H9 (cell line): ENCODE data around the gene SH2D3C. TPM values are rescaled to one million over a fixed set of nuclear protein-coding genes. Genes with fewer than 3 reads are reported as not detected.

ENCODE experiments used
- DNase-seq: peaks from one replicate; pipeline ENCODE4 v3.0.0-alpha.2; 2017
- H2AFZ ChIP-seq: one replicate; pipeline ENCODE4 v1.6.1; 2013; ENCODE audit warnings: mild to moderate bottlenecking, low read length, control low read depth, moderate library complexity
- H2AK5ac ChIP-seq: 2 replicates; pipeline ENCODE4 v1.6.1; 2013; ENCODE audit warnings: low read length, control low read depth, mixed read lengths; ENCODE audit not compliant: insufficient read length
- H2BK120ac ChIP-seq: one replicate; pipeline ENCODE4 v1.6.1; 2013; ENCODE audit warnings: low read depth, mild to moderate bottlenecking, low read length, control low read depth, inconsistent platforms; ENCODE audit not compliant: poor library complexity, severe bottlenecking
- H2BK12ac ChIP-seq: 2 replicates; pipeline ENCODE4 v1.6.1; 2013; ENCODE audit warnings: low read length, control low read depth, mixed read lengths, low read depth; ENCODE audit not compliant: insufficient read length
- H2BK15ac ChIP-seq: 2 replicates; pipeline ENCODE4 v1.6.1; 2013; ENCODE audit warnings: low read depth, low read length, control low read depth
- H2BK20ac ChIP-seq: one replicate; pipeline ENCODE4 v1.6.1; 2013; ENCODE audit warnings: low read depth, mild to moderate bottlenecking, low read length, control low read depth, inconsistent platforms; ENCODE audit not compliant: poor library complexity, severe bottlenecking
- H2BK5ac ChIP-seq: 2 replicates; pipeline ENCODE4 v1.6.1; 2013; ENCODE audit warnings: low read length, control low read depth, mixed read lengths; ENCODE audit not compliant: insufficient read length
- H3K14ac ChIP-seq: 2 replicates; pipeline ENCODE4 v1.6.1; 2013; ENCODE audit warnings: low read length, control low read depth; ENCODE audit not compliant: insufficient read depth
- H3K18ac ChIP-seq: 2 replicates; pipeline ENCODE4 v1.6.1; 2013; ENCODE audit warnings: low read depth, mild to moderate bottlenecking, mixed read lengths, low read length, control low read depth; ENCODE audit not compliant: insufficient read length
- H3K23ac ChIP-seq: 2 replicates; pipeline ENCODE4 v1.6.1; 2013; ENCODE audit warnings: low read length, control low read depth, mixed read lengths, low read depth; ENCODE audit not compliant: insufficient read length
- H3K23me2 ChIP-seq: 2 replicates; pipeline ENCODE4 v1.6.1; 2013; ENCODE audit warnings: low read depth, mild to moderate bottlenecking, mixed read lengths, low read length, control low read depth; ENCODE audit not compliant: insufficient read length, poor library complexity, severe bottlenecking
- H3K27ac ChIP-seq: 2 replicates; pipeline ENCODE4 v1.5.1; 2013; ENCODE audit warnings: low read length, control low read depth, mixed read lengths, low read depth; ENCODE audit not compliant: insufficient read length
- H3K27me3 ChIP-seq: 2 replicates; pipeline ENCODE4 v1.6.1; 2013; ENCODE audit warnings: low read length, control low read depth, inconsistent platforms; ENCODE audit not compliant: insufficient read depth
- H3K4ac ChIP-seq: 2 replicates; pipeline ENCODE4 v1.6.1; 2013; ENCODE audit warnings: low read depth, mild to moderate bottlenecking, control low read depth, inconsistent platforms, low read length, moderate library complexity
- H3K4me1 ChIP-seq: 2 replicates; pipeline ENCODE4 v1.6.1; 2013; ENCODE audit warnings: low read length, control low read depth, inconsistent platforms; ENCODE audit not compliant: insufficient read depth
- H3K4me2 ChIP-seq: 2 replicates; pipeline ENCODE4 v1.6.1; 2013; ENCODE audit warnings: low read length, control low read depth, mixed read lengths; ENCODE audit not compliant: insufficient read length, insufficient read depth
- H3K56ac ChIP-seq: 2 replicates; pipeline ENCODE4 v1.6.1; 2013; ENCODE audit warnings: low read depth, mild to moderate bottlenecking, mixed read lengths, low read length, control low read depth; ENCODE audit not compliant: insufficient read length
- H3K79me1 ChIP-seq: 2 replicates; pipeline ENCODE4 v1.6.1; 2013; ENCODE audit warnings: low read depth, mild to moderate bottlenecking, moderate library complexity, low read length, control low read depth, inconsistent platforms; ENCODE audit not compliant: insufficient read depth, poor library complexity, severe bottlenecking
- H3K79me2 ChIP-seq: 2 replicates; pipeline ENCODE4 v1.6.1; 2013; ENCODE audit warnings: low read length, control low read depth, inconsistent platforms; ENCODE audit not compliant: insufficient read depth
- H3K9ac ChIP-seq: 2 replicates; pipeline ENCODE4 v1.6.1; 2013; ENCODE audit warnings: low read length, control low read depth, mixed read lengths; ENCODE audit not compliant: insufficient read length; ENCODE audit errors: extremely low read depth
- H3K9me3 ChIP-seq: one replicate; pipeline ENCODE4 v1.6.1; 2013; ENCODE audit warnings: low read depth, low read length, inconsistent platforms; ENCODE audit not compliant: control insufficient read depth
- H3T11ph ChIP-seq: one replicate; pipeline ENCODE4 v1.6.1; 2013; ENCODE audit warnings: mild to moderate bottlenecking, low read length, control low read depth, inconsistent platforms
- H4K20me1 ChIP-seq: one replicate; pipeline ENCODE4 v1.6.1; 2013; ENCODE audit not compliant: control insufficient read depth, insufficient read length, insufficient read depth
- H4K5ac ChIP-seq: 2 replicates; pipeline ENCODE4 v1.6.1; 2013; ENCODE audit warnings: low read depth, mild to moderate bottlenecking, mixed read lengths, low read length, control low read depth; ENCODE audit not compliant: insufficient read length
- H4K8ac ChIP-seq: replicated peaks from 2 replicates; pipeline ENCODE4 v1.6.1; 2013; ENCODE audit warnings: low read length, control low read depth, mixed read lengths, low read depth; ENCODE audit not compliant: insufficient read length
- H4K91ac ChIP-seq: 2 replicates; pipeline ENCODE4 v1.6.1; 2013; ENCODE audit warnings: low read depth, mild to moderate bottlenecking, moderate library complexity, mixed read lengths, low read length, control low read depth; ENCODE audit not compliant: insufficient read length
- H3K27ac Mint-ChIP-seq, 3 experiments: 2 replicates in 2 of 3; 3 replicates in 1 of 3; pipeline ENCODE4 v1.8.0; 2020 to 2021; ENCODE audit warnings: mixed read lengths in 3 of 3, mild to moderate bottlenecking in 1 of 3, moderate library complexity in 1 of 3
- H3K27me3 Mint-ChIP-seq: 2 replicates; pipeline ENCODE4 v1.8.0; 2021; ENCODE audit warnings: low read depth, mild to moderate bottlenecking, moderate library complexity, mixed read lengths
- H3K36me3 Mint-ChIP-seq, 3 experiments: 2 replicates in 2 of 3; 3 replicates in 1 of 3; pipeline ENCODE4 v1.8.0; 2020 to 2021; ENCODE audit warnings: low read depth in 3 of 3, mixed read lengths in 3 of 3; ENCODE audit not compliant: insufficient read depth in 1 of 3
- H3K4me1 Mint-ChIP-seq, 2 experiments: 2 replicates each; pipeline ENCODE4 v1.8.0; 2020; ENCODE audit warnings: mixed read lengths in 2 of 2
- H3K4me3 Mint-ChIP-seq, 2 experiments: 2 replicates in 1 of 2; 3 replicates in 1 of 2; pipeline ENCODE4 v1.8.0; 2020 to 2021; ENCODE audit warnings: mild to moderate bottlenecking in 2 of 2, mixed read lengths in 2 of 2, moderate library complexity in 1 of 2
- H3K9me3 Mint-ChIP-seq, 2 experiments: 2 replicates in 1 of 2; 3 replicates in 1 of 2; pipeline ENCODE4 v1.8.0; 2020; ENCODE audit warnings: mild to moderate bottlenecking in 2 of 2, mixed read lengths in 2 of 2, moderate library complexity in 1 of 2
- CTCF ChIP-seq: fragments of 200-600 bp; sonication (generic); conservative IDR thresholded peaks from 3 replicates; pipeline ENCODE4 v1.8.0; 2021; ENCODE audit warnings: antibody characterized with exemption, mild to moderate bottlenecking
- WGBS: extraction: QIAGEN DNeasy Blood & Tissue Kit; methylation state at CpG from one replicate; pipeline ENCODE4 v1.1.7; 2013; ENCODE audit warnings: missing lambda C conversion rate, low lambda C conversion rate, mixed read lengths; ENCODE audit not compliant: insufficient read length; ENCODE audit errors: extremely low coverage; 5-methylcytosine and 5-hydroxymethylcytosine counted together
- total RNA-seq: library from RNA; stranded (reverse); gene quantifications from 2 replicates; pipeline ENCODE4 v1.2.1, GENCODE V29; 2021

The SH2D3C gene
- total RNA-seq, 1 experiment from 2014 or later, result 1.7 TPM

GRCh38 chr9:127783111-127784008 lies 4.9 kb upstream of the SH2D3C start:
- Histone ChIP-seq H3K9ac (no peak overlapping the region), H3K4ac (no peak overlapping the region), H2BK12ac (no peak overlapping the region), H3K79me2 (peaks cover 3% of the 10 kb centered on the region; the same call in 1 of the 2 replicates), H4K8ac (no peak overlapping the region), H3K4me1 (no peaks in the 10 kb centered on the region; the same call in 1 of the 2 replicates), H3K23ac (no peak overlapping the region), H4K5ac (no peak overlapping the region), H2AFZ (no peak overlapping the region), H3K14ac (no peak overlapping the region), H2BK5ac (no peak overlapping the region), H2AK5ac (no peak overlapping the region), H3K56ac (no peak overlapping the region), H2BK15ac (no peak overlapping the region), H2BK120ac (no peak overlapping the region), H3K9me3 (no peaks in the 10 kb centered on the region), H3T11ph (no peak overlapping the region), H3K27ac (no peak overlapping the region), H2BK20ac (no peak overlapping the region), H3K18ac (no peak overlapping the region), H3K79me1 (peaks cover 13% of the 10 kb centered on the region), H4K20me1 (no peaks in the 10 kb centered on the region), H4K91ac (no peak overlapping the region), H3K23me2 (peaks cover 2% of the 10 kb centered on the region), H3K4me2 (no peak overlapping the region), H3K27me3 (no peaks in the 10 kb centered on the region; the same call in 1 of the 2 replicates)
- DNase-seq, result no peak
- Mint-ChIP-seq H3K4me1 (peaks cover 7 to 36% of the 10 kb centered on the region in 2 experiments), H3K27me3 (peaks cover 6% of the 10 kb centered on the region), H3K9me3 (no peaks in the 10 kb centered on the region), H3K36me3 (peaks cover 15 to 17% (median 17%) of the 10 kb centered on the region in 3 experiments), H3K27ac (no peak overlapping the region), H3K4me3 (peak overlapping the region in 1 of 2 experiments; percentile 35; a peak in 1 of 5 replicates)
- no CpG with 5 or more reads among the region's 20 CpGs for WGBS
- TF ChIP-seq CTCF, result no peak
